Measurements from ENCODE around the gene SETBP1. TPM values are rescaled to one million over a fixed set of nuclear protein-coding genes. Genes with fewer than 3 reads are reported as not detected.

The SETBP1 gene
- total RNA-seq, 1 donor from 2014 or later, result 72.8 TPM

DNA sequence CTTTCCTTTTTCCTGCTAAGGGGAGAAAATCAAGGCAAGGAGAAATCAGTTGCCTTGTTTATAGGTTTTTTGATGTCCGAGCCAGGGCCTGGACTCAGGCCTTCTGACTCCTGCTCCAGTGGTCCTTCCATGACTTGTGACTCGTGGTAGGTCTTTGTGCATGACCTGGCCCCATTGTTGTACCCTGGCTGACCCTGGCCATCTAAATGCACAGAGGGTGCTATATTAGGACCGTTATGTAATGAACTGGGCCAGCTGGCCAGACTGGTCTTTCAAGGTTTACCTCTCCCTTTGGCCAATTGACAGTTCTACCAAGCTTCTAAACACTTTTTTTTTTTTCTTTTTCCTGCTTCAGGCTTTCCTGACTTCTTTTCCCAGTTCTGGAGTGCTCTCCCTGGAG lies 81.1 kb downstream of the SETBP1 start:
- Mint-ChIP-seq H3K27ac (peak overlapping the region; percentile 91), H3K9me3 (peaks cover 5% of the 10 kb centered on the region), H3K4me3 (peak overlapping the region; percentile 53), H3K4me1 (peaks cover 95% of the 10 kb centered on the region), H3K36me3 (ENCODE audit: low read depth) (peaks cover 17% of the 10 kb centered on the region), H3K27me3 (no peaks in the 10 kb centered on the region)
- POLR2A ChIA-PET, result interaction anchor here (0.6 to 1.2 kb wide), 4 partner anchors 42 to 83 kb away, joined by 3 to 5 read pairs (median 4); partner anchors contain the start of gene SETBP1
- ATAC-seq (ENCODE audit: low read depth) (no peak), DNase-seq (no peak)
- no peak for TF ChIP-seq CTCF (IDR thresholded peaks at IDR 0.05)
- intact Hi-C loops (cut with micrococcal nuclease), result no loop called here
- CTCF ChIA-PET, result no interaction called here

- no peak overlapping the region for H3K4me3 Mint-ChIP-seq
- peak overlapping the region; percentile 91 for H3K27ac Mint-ChIP-seq
- ATAC-seq (ENCODE audit: low read depth) (no peak), DNase-seq (no peak)
- H3K27me3 Mint-ChIP-seq, result no peaks in the 10 kb centered on the region
- ChIA-PET POLR2A (no interaction called here), CTCF (no interaction called here)
- TF ChIP-seq CTCF (IDR thresholded peaks at IDR 0.05), result no peak
- peaks cover 95% of the 10 kb centered on the region for H3K4me1 Mint-ChIP-seq
- peaks cover 21% of the 10 kb centered on the region for H3K36me3 Mint-ChIP-seq (ENCODE audit: low read depth)
- H3K9me3 Mint-ChIP-seq, result peaks cover 5% of the 10 kb centered on the region
- intact Hi-C loops (cut with micrococcal nuclease), result no loop called here
These were observed 82.6 kb downstream of the SETBP1 start for GRCh38 chr18:44763327-44763726.

DNA sequence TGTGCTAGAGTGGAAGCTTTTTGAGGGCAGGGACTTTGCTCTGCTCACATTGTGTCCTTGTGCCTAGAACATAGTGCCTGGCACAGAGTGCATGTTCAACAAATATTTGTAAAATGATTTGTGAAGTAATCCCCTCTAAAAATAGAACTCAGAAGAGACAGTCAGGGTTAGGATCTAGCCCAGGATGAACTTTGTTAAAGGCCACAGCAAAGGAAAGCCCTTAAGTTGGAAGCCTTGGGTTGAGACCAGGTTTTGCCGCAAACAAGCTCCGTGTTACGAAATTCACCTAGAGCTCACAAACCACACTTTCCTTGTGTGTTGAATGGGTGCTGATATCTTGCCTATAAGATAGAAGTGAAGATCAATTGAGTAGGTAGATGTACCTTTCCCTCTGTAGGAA lies 84.2 kb downstream of the SETBP1 start:
- no peak for TF ChIP-seq CTCF (IDR thresholded peaks at IDR 0.05)
- intact Hi-C loops (cut with micrococcal nuclease), result no loop called here
- POLR2A ChIA-PET, result interaction anchor here (0.6 to 1.3 kb wide), 4 partner anchors 22 to 86 kb away, joined by 3 to 4 read pairs (median 3); partner anchors contain the start of gene SETBP1
- Mint-ChIP-seq H3K9me3 (peaks cover 3% of the 10 kb centered on the region), H3K27me3 (no peaks in the 10 kb centered on the region), H3K36me3 (ENCODE audit: low read depth) (peaks cover 33% of the 10 kb centered on the region), H3K4me3 (peak overlapping the region; percentile 7), H3K27ac (peak overlapping the region; percentile 91), H3K4me1 (peaks cover 95% of the 10 kb centered on the region)
- DNase-seq, result no peak
- CTCF ChIA-PET, result no interaction called here
- ATAC-seq (ENCODE audit: low read depth), result no peak

- H3K36me3 Mint-ChIP-seq (ENCODE audit: low read depth), result peaks cover 35% of the 10 kb centered on the region
- no peak overlapping the region for H3K4me3 Mint-ChIP-seq
- ATAC-seq (ENCODE audit: low read depth) (no peak), DNase-seq (no peak)
- peaks cover 3% of the 10 kb centered on the region for H3K9me3 Mint-ChIP-seq
- intact Hi-C loops (cut with micrococcal nuclease), result no loop called here
- TF ChIP-seq CTCF (IDR thresholded peaks at IDR 0.05), result no peak
- H3K27me3 Mint-ChIP-seq, result no peaks in the 10 kb centered on the region
- POLR2A ChIA-PET, result interaction anchor here (0.6 to 1.3 kb wide), 3 partner anchors 21 to 85 kb away, joined by 3 read pairs; partner anchors contain the start of gene SETBP1
- CTCF ChIA-PET, result interaction anchor here (0.9 kb wide), 1 partner anchor 18 kb away, joined by 4 read pairs; no protein-coding TSS in a partner anchor
- H3K4me1 Mint-ChIP-seq, result peaks cover 95% of the 10 kb centered on the region
- peak overlapping the region; percentile 91 for H3K27ac Mint-ChIP-seq
These were observed 84.8 kb downstream of the SETBP1 start for GRCh38 chr18:44765456-44765855.

- POLR2A ChIA-PET, result interaction anchor here (0.6 to 1.2 kb wide), 3 partner anchors 20 to 71 kb away, joined by 3 to 4 read pairs (median 3); no protein-coding TSS in a partner anchor
- H3K36me3 Mint-ChIP-seq (ENCODE audit: low read depth), result peaks cover 35% of the 10 kb centered on the region
- peaks cover 3% of the 10 kb centered on the region for H3K9me3 Mint-ChIP-seq
- peaks cover 98% of the 10 kb centered on the region for H3K4me1 Mint-ChIP-seq
- no peak for DNase-seq
- CTCF ChIA-PET, result interaction anchor here (0.9 kb wide), 1 partner anchor 19 kb away, joined by 4 read pairs; no protein-coding TSS in a partner anchor
- no peak for ATAC-seq (ENCODE audit: low read depth)
- intact Hi-C loops (cut with micrococcal nuclease), result loop anchor here (2.0 kb wide), 1 partner anchor 20 kb away; no protein-coding TSS in a partner anchor
- no peak overlapping the region for H3K4me3 Mint-ChIP-seq
- peak overlapping the region; percentile 91 for H3K27ac Mint-ChIP-seq
- TF ChIP-seq CTCF (IDR thresholded peaks at IDR 0.05), result no peak
- no peaks in the 10 kb centered on the region for H3K27me3 Mint-ChIP-seq
These were observed 85.8 kb downstream of the SETBP1 start for GRCh38 chr18:44766450-44766849.
